OCI-M1 (cell line): ENCODE results near the gene OPRL1.
A peak's percentile ranks its signal among the peaks of the same experiment; 100 is the strongest.

ENCODE experiments used
- DNase-seq: peaks from one replicate; lab custom pipeline; 2025; lab: John Stamatoyannopoulos, UW

Gene OPRL1

DNA sequence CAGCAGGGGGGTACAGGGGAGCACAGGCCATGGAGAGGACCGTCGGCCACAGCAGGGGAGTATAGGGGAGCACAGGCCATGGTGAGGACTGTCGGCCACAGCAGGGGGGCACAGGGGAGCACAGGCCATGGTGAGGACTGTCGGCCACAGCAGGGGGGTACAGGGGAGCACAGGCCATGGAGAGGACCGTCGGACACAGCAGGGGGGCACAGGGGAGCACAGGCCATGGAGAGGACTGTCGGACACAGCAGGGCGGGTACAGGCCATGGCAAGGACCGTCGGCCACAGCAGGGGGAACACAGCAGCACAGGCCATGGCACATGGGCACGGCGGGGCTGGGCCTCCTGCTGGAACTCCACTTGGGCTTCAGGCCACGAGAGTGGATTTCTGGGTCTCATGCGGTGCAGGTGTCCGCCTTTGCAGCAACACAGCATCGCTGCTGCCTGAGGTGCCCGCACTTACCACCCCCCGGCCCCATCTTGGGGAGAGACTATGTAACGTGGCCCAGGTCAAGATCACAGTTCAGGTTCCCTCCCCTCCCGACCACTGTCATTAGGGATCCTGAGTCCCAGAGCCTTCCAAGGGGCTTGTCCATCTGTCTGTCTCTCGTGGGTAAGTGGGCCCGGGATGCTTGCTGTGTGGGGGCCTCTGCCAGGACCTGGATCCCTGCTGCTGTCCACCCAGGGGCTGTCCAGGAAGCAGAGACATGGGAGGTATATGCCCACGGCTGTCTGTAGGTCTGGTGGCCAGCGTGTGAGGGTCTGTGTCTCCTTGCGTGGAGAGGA, 25.0 kb downstream of the OPRL1 start:
- no peak for DNase-seq

DNA sequence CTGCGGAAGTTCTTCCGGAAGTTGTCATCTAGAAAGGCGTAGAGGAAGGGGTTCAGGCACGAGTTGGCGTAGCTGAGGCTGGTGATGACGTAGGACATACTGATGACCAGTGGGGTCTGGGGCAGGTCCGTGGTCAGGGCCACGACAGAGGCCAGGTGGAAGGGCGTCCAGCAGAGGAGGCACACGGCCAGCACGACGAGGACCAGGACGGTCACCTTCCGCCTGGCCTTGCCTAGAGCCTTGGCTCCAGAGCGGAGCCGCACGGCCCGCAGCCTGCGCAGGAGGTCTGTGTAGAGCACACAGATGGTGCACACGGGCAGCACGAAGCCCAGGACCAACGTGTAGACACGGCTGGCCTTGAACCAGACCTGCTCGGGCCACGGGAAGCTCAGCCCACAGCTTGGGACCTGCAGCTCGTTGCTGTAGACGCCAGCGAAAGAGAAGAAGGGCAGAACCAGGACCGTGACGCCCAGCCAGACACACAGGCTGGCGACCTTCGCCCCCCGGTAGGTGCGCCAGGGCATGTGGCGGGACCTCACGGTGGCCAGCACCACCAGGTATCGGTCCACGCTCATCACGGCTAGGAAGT, 26.1 kb downstream of the OPRL1 start:
- no peak for DNase-seq

DNA sequence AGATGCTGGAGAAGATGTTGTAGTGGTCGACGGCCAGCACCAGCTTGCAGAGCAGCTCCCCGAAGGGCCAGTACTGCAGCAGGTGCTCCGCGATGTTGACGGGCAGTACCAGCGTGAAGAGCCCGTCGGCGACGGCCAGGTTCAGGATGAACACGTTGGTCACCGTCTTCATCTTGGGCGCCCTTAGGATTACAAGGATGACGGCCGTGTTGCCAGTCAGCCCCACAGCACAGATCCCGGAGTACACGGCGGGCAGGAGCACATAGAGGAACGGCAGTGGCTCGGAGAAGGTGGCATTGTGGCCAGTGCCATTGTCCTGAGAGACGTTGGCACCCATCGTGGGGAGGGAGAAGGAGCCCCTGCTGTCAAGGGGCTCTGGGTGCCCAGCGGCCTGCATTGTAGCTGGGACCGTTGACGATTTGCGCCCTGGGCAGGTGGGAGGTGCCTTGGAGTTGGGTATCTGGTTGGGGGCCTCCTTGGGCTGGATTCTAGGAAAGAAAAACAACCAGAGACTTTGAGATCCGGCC, 26.6 kb downstream of the OPRL1 start:
- no peak for DNase-seq

DNA sequence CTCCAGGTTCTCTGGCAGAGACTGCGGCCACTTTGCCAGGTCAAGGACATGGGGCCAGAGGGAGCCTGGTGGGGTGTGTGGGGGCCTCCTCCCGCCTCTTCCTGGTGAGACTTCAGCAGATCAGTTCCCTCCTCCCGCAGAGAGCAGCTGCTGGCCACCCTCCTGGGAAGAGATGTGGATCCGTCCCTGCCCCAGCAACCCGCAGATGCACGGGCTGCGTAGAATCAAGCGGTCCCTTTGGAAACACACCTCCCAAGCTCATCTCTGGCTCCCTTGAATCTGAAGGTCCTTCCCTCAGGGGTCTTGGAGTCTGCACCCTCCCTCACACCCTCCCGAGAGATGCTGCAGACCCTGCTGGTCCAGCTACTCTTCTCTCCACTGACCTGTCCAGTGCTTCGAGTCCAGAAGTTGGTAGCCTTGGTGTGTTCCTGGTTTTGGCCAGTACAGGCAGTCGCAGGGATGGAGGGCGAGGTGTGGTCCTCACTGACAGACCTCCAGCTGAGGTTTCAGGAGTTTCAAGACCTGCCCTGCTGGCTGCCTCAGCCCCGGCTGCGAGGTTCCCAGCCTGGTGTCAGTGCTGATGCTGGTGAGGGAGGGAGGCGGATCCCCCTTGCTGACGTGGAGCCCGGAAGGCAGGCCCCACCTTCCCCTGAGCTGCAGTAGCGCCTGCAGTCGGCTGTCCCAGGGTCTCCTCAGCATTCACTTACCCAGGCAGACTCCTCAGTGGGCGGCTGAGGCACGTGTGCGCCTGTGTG, 27.3 kb downstream of the OPRL1 start, which contains the start of gene NPBWR2:
TSS of gene NPBWR2 (minus strand) at position 585 of the 755 bp plus-strand sequence. CDS start 734 bp downstream, outside the sequence.
- no peak for DNase-seq

DNA sequence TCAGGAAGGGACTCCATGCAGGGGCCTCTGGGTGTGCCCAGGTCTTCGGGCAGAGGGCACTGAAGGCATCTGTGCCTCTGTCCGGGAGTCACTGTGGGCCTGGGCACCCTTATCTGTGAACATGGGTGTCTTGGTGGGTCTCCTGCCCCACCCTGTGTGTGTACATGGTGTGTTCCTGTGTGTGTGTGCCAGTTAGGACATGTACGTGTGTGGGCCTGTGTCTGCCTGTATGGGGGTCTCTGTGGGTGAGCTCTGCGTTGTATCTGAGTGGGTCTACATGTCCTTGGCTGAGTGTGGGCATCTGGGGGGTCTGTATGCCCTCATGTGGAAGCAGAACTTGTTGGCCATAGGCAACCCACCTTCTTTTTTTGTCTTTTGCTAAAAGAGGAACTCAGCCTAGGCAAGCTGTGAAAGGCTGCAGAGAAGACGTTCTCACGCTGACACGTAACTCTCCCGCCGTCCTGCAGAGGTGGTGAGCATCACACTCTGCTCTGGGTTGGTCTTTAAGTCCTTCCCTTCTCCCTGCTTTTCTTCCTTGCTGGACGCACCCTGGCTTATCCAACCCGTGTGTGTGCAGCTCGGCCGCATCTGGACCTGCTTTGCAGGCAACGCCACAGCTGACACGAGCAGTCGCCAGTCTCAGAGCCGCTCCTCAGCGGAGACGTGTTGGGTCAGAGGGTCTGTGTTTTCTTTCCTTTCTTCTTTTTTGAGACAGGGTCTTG, 28.0 kb downstream of the OPRL1 start:
- peak; percentile 57 for DNase-seq

DNA sequence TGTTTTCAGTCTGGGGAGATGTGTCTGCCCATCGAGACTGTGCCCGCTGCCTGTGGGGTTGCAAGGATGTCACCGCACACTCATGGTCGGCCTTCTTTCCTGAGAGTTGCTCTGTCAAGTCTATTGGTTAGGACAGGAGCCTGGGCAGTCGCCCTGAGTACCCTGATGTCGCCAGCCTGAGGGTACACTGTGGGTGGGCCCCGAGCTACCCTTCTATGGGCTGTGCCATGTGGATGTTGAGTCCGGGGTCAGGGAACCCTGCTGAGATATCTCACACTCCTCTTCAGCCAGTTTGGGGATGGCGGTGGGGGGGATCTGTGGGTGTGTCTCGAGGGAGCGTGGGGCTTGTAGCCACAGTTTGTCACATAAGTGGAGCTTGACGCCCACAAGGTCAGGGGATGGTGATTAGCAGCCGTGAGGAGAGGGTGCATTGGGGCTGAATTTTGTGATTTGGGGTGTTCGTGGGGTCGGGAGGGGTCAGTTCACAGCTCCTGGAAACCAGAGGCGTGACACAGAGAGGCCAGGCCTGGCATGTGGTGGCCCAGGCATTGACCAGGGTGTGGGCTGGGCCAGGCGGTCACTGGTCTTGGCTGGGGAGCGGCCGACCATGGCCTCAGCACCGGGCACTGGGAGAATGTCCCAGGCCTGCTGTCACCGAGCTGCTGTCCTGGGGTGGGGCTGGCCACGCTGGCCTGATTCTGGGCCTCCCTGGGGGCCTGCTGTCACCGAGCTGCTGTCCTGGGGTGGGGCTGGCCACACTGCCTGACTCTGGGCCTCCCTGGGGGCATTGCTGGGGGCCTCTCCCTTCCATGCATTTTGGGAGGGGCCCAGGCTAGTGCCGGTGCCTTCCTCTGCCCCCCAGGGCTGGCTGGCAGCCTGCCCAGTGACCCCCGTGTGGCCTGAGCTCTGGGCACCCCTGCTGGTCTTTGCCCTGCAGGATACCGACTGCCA, 29.1 kb downstream of the OPRL1 start:
- DNase-seq = no peak

DNA sequence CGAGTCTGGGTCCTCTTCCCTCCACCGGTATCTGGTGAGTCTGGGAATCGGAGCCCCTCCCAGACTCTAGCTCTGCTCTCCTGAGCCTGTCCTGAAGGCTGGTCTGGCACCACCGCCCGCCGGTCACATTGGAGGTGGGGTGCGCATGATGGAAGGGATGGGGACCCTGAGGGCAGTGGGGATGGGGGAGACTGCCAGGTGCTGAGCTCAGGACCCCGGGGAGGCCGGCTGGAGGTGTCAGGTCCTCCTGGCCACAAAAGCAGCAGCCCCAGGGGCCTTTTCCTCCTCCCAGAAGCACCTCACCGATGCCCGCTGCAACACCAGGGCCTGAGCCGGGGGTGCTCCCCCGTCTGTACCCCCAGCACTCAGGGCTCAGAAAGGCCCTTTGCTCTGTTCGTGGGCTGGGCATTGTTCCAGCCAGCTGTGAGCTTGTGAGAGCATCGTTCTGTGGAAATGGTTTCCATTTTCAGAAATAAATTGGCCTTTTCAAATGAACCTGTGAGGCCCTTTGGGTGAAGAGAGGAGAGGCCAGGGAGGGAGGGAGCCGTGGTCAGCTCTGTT, 30.0 kb downstream of the OPRL1 start:
- no peak for DNase-seq

DNA sequence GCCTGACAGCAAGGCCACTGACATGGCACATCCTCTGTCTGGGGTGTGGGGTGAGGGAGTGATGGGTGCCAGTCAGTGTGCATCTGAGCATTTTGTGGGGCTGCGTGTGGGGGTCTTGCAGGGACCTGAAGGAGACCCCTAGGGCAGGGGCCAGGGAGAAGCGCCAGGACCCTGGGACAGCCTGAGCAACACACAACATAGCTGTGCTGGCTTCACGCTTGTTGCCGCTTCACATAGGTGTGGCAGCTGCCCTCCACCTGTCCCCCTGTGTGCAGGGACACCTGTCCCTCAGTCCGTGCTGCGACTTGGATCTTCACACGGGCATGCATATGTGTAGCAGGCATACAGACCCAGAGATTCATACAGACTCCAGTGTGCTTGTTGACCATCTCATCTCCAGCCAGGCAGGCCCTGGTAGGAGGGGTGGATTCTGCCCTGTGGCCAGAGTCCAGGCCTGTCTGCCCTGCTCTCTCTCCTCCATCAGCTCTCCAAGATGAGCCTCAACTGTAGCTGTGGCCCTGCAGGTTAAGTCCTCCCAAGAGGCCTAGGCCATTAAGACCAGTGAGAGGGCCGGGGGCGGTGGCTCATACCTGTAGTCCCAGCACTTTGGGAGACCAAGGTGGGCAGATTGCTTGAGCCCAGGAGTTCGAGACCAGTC, 30.7 kb downstream of the OPRL1 start:
- DNase-seq = no peak

DNA sequence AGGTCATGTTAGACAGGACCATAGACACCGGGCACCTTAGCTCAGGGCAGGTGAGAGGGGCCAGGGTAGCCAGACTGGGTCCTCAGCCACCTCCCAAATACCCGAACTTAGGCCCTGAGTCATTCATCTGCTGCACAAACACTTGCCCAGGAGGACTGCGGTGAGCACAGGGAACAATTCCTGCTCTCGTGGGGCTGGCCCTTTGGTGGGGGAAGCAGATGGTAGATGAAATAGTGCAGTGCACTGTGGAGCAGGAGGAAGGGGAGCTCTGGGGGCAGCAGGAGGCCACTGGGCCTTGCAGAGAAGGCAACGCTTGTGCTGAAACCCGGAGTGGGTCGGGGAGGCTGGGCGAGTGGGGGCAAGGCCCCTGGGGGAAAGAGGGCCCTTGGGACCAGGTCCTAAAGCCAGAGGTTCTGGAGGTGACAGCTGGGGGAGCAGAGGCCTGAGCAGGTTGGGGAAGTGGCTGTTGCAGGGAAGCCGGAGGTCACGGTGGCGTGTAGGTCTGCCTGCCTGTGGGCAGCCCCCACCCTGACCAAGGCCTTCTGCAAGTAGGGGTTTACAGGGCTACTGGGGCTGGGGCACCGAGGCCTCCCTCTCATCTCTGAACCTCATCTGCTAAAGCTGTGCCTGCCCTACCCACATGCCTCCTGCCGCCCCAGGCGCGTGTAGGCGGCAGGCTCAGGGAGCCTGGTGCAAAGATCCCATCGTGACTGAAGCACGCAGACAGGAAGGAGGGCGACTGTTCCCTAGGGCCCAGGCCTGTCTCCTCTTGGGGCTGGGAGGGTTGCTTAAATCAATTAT, 32.2 kb downstream of the OPRL1 start:
- no peak for DNase-seq

DNA sequence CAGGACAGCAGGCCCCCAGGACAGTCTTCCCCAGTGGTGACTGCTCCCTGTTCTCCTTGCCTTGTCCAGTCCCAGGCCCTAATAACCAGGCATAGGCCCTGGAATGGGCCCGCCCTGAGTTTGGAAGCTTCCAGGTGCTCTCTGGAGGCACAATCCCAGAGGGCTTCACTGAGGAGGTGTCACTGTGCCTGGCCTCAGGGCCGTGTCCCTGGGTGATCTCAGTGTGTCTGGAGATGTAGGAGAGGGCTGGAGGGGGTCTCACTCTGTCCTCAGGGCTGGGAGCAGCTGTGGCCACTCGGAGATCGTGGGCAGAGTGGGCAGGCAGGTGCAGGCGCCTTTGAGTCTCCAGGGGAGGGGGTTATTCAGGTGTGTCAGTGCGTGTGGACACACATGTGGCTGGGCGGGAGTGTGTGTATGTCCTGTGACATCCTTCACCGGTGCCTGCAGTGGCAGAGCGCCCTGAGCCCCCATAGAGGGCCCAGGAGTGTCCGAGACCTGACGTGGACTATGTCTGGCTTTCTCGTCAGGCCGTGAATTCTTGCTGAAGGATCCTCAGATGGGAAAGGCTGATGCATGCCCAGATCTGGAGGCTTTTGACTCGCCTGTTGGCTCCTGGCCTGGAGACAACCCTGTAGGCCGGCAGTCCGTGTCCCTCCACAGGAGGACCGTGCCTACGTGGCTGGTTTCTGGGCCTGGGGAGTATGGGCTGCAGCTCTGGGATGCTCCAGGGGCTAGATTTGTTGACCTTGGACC, 33.0 kb downstream of the OPRL1 start:
- no peak for DNase-seq

DNA sequence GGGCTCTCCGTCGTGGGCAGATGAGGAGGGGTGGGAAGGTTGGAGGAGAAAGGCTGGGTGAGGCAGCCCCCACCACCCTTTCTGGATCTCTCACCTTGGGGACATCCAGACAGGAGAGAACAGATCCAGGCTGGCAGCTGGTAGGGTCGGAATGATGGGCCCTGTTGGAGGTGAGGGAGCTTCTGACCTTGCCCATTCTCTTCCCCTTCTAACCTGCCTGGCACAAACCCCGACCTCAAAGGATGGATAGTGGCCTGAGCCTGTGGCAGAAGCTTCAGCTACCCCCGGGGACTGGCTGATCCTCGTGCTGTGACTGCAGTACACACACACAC, 33.5 kb downstream of the OPRL1 start:
- no peak for DNase-seq

DNA sequence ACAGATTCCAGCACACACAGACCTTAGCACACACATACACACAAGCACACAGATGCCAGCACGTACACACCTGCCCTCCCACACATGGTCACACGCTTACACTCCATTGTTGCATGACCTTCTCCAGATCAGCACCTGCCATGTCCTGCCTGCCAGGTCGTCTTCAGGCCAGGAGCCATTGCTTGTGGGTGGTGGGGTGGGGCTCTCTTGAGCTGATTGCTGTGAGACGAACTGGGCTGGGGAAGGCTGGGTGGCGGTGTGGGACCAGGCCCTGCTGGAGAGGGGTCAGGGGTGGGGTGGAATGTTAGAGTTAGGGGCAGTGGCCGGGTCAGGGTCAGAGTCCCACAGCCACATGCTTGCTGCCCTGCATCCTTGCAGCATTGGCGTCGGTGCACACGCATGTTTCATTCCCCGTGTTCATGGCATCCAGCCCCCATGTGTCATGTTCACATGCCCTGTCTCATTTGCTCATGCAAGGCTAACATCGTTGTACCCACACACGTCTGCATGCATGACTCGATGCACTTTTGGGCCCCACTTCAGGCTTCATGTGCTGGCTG, 34.0 kb downstream of the OPRL1 start:
- DNase-seq = no peak

DNA sequence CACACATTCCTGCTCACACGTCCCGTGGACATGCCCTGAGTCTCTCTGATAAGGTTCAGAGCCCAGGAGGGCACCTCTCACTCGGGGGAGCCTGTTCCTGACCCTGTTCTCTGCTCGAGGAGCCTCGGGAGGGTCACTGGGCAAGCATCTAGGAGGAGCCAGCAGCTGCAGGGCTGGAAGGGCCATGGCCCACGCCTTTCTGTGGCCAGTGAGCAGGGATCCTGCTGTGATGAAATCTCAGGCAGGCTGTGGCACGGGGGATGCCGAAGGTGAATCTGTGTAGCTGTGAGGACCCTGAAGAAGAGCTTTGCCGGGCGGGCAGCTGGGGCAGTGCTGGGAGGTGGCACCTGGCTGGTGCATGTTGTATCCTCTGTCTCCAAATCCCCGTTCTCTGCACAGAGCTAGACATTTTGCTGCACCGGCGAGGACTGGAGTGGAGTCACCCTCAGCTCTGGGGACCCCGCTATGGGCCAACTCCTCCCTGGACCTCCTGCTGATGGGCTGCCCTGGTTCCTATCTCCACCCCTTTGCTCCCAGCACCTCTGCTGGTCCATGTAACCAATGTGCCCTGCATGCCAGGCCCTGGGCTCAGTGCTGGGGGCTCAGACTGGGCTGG, 34.6 kb downstream of the OPRL1 start:
- DNase-seq = no peak

DNA sequence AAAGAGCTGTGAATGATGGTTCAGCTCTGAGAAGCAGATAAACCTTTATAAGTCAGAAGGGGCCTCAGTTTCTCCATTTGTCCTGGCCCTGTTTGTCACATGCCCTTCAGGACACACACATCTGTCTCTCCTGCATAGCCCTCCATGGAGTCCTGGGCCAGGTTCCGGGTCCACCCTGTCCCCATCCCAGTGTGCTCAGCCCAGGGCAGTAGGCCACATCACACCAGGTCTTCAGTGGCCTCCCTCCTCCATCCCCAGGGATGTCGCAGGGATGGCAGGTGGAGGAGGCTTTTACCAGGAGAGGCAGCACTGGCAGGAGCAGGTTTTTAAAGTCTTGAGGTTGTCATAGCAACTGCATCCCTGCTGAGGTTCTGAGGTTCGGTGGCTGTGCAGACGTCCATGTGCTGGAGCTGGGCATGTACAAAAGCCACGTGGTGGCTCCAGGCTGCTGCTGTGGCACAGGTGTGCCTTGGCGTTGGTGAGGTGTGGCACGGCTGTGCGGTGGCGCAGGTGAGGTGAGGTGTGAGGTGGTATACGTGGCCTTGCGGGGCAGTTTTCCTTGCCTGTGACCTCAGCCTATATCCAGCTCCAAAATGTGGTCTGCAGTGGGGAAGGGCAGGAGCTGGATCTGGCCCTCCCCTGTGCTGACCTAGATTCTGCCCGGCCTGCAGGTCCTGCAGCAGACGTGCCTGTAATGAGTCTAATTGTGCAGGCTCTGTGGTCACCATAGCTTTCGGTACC, 35.5 kb downstream of the OPRL1 start:
- no peak for DNase-seq

DNA sequence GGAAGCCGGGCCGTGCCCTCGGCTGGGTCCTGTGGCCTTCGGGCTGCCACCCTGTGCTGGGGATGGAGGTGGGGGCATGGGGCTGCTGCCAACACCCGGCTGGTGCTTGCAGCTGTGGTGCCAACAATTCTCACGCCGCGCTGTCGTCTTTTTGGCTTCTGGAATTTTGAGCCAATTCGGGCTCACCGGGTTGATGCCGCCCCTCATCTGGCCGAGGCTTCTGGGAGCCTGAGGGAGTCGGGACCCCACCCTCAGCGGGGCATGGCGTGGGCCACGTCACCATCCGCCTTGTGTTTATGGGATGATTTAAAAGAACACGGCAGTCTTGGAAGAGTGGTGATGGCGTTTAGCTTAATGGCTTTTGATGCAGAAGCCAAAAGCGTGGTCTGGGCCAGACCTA, 36.1 kb downstream of the OPRL1 start:
- no peak for DNase-seq

DNA sequence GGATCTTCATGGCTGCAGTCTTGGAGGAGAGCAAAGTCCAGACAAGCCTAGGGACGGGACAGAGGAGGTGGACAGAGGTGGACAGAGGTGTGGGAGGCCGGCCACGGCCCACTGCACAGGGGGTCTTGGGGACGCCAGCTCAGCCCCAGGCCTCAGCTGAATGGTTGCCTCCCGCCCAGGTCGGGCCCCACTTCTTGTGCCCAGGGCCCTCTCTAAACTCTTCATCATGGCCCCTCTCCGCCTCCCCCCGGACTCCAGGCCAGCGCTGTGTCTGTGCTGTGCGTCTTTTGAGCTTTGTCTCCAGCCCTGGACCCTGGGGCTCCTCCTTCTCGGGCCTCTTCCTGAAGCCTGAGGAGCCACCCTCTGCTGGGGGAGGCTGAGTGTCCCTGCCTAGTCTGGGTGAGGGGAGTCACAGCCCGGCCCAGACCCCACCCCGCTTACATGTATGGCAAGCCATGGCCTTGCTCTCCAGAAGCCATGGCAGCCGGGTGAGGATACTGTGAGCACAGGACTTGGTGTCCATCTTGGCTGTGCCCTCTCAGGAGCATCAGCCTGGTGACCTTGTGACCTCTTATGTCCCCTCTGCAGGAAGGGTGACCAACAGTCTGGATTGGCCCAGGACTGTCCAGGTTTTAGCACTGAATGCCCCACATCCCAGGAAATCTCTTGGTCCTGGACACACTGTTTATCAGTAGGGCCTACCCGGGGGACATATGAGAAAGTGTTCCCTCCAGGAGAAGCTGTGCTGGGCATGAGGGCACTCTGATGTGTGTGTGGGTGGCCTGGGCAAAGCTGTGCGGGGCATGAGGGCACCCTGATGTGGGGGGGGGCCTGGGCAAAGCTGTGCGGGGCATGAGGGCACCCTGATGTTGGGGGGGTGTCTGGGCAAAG, 36.9 kb downstream of the OPRL1 start:
- DNase-seq = no peak
